Measurements from ENCODE around the gene KCNJ15.

DNA sequence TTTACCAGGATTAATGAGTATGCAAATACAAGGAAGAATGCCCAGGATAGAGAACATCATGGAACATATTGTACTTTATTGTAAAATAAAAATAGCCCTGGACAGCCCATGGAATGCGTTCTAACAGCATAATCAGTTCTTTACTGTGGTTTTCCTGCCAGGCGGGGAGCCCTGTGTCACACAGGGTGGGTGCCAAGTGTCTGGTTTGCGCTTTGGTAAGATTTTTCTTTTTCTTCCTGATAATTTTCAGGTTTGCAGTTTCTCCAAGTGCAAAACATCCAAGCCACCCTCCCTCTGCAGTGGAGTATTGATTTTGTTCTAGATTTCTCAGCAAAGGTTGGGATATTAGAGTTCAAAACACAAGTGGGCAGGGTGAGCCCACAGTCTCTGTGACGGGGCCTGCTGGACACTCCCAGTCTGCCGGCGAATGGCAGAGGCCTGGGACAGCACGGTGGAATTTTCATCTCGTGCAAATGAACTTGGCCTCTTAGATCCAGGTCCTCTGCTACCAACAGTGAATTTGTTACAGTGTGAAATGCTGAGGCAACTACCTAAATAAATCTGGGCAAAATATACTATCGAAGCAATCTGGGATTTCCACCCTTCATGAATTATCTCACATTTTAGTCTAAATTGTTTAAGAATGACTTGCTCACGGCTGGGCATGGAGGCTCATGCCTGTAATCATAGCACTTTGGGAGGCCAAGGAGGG is 15.6 kb upstream of the KCNJ15 start:
- TF ChIP-seq, protein P1, sequence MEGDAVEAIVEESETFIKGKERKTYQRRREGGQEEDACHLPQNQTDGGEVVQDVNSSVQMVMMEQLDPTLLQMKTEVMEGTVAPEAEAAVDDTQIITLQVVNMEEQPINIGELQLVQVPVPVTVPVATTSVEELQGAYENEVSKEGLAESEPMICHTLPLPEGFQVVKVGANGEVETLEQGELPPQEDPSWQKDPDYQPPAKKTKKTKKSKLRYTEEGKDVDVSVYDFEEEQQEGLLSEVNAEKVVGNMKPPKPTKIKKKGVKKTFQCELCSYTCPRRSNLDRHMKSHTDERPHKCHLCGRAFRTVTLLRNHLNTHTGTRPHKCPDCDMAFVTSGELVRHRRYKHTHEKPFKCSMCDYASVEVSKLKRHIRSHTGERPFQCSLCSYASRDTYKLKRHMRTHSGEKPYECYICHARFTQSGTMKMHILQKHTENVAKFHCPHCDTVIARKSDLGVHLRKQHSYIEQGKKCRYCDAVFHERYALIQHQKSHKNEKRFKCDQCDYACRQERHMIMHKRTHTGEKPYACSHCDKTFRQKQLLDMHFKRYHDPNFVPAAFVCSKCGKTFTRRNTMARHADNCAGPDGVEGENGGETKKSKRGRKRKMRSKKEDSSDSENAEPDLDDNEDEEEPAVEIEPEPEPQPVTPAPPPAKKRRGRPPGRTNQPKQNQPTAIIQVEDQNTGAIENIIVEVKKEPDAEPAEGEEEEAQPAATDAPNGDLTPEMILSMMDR (IDR thresholded peaks at IDR 0.05), result no peak
- TF ChIP-seq POLR2A (IDR thresholded peaks at IDR 0.05), result no peak

Data from body of pancreas (tissue), 4 donors.